Keratinocyte (primary cell): Measurements from ENCODE around the gene CYP4V2. TPM values are rescaled to one million over a fixed set of nuclear protein-coding genes. Genes with fewer than 3 reads are reported as not detected.

Experiments used
- DNase-seq: peaks from one replicate; pipeline ENCODE4 v3.0.0-alpha.2; 2011; ENCODE audit warnings: low read depth, missing footprints, low spot score
- FAIRE-seq: peaks from 2 replicates; lab custom pipeline; 2011; peaks lifted over from hg19 to GRCh38; lab: Jason Lieb, UNC
- H2AFZ ChIP-seq: 2 replicates; pipeline ENCODE4 v1.6.0; 2012; ENCODE audit warnings: low read length, control low read depth, inconsistent platforms; ENCODE audit not compliant: control insufficient read depth
- H3K27ac ChIP-seq: 2 replicates; pipeline ENCODE4 v1.5.1; 2011; ENCODE audit warnings: low read length; ENCODE audit not compliant: control insufficient read depth, insufficient read depth
- H3K27me3 ChIP-seq: 3 replicates; pipeline ENCODE4 v1.6.0; 2011; ENCODE audit warnings: low read length; ENCODE audit not compliant: control insufficient read depth, insufficient read depth; ENCODE audit errors: extremely low read depth
- H3K36me3 ChIP-seq, 2 experiments: 2 replicates in 1 of 2; 3 replicates in 1 of 2; pipeline ENCODE4 v1.5.1; 2011; ENCODE audit warnings: low read length in 2 of 2, mild to moderate bottlenecking in 1 of 2; ENCODE audit not compliant: control insufficient read depth in 2 of 2, insufficient read depth in 2 of 2; ENCODE audit errors: extremely low read depth in 1 of 2
- H3K4me1 ChIP-seq: 3 replicates; pipeline ENCODE4 v1.5.1; 2011; ENCODE audit warnings: low read length; ENCODE audit not compliant: control insufficient read depth, insufficient read depth; ENCODE audit errors: extremely low read depth
- H3K4me2 ChIP-seq: 3 replicates; pipeline ENCODE4 v1.6.0; 2011; ENCODE audit warnings: low read depth, low read length; ENCODE audit not compliant: control insufficient read depth, insufficient read depth; ENCODE audit errors: extremely low read depth
- H3K4me3 ChIP-seq, 3 experiments: fragments of 200-600 bp in 1 of 3; sonication (generic) in 1 of 3; 2 replicates in 2 of 3; 3 replicates in 1 of 3; pipeline ENCODE4 v1.5.1; 2011 to 2016; ENCODE audit warnings: low read length in 3 of 3, mild to moderate bottlenecking in 3 of 3, control low read depth in 2 of 3, inconsistent platforms in 1 of 3, low read depth in 1 of 3, mixed read lengths in 1 of 3, mixed run types in 1 of 3, moderate library complexity in 1 of 3; ENCODE audit not compliant: control insufficient read depth in 2 of 3, insufficient read depth in 2 of 3; ENCODE audit errors: extremely low read depth in 1 of 3
- H3K79me2 ChIP-seq: 2 replicates; pipeline ENCODE4 v1.6.0; 2012; ENCODE audit warnings: low read length; ENCODE audit not compliant: control insufficient read depth, insufficient read depth
- H3K9ac ChIP-seq: 3 replicates; pipeline ENCODE4 v1.6.0; 2011; ENCODE audit warnings: low read length; ENCODE audit not compliant: control insufficient read depth, insufficient read depth; ENCODE audit errors: extremely low read depth
- H3K9me1 ChIP-seq: 3 replicates; pipeline ENCODE4 v1.6.0; 2011; ENCODE audit warnings: low read length; ENCODE audit not compliant: control insufficient read depth, insufficient read depth; ENCODE audit errors: extremely low read depth
- H3K9me3 ChIP-seq: 2 replicates; pipeline ENCODE4 v1.5.1; 2012; ENCODE audit warnings: low read depth, low read length; ENCODE audit not compliant: control insufficient read depth
- H4K20me1 ChIP-seq: 3 replicates; pipeline ENCODE4 v1.6.0; 2011; ENCODE audit warnings: low read length; ENCODE audit not compliant: control insufficient read depth, insufficient read depth; ENCODE audit errors: extremely low read depth
- EZH2 ChIP-seq: IDR thresholded peaks from one replicate; pipeline ENCODE4 v1.6.1; 2012; ENCODE audit warnings: inconsistent platforms, mild to moderate bottlenecking, low read length, moderate library complexity
- dilution Hi-C: fragments of 300-500 bp; cut with MboI; formaldehyde crosslinking; loops from one replicate; pipeline ENCODE4 v1.7.0; 2020; ENCODE audit warnings: low sequenced_read_pairs; ENCODE audit not compliant: extremely low pct_ligation_motif_present
- polyA plus RNA-seq, 5 experiments: library from polyadenylated mRNA; depleted of rRNA in 3 of 5; stranded (reverse) in 3 of 5; stranded (forward) in 1 of 5; unstranded in 1 of 5; fragments of >200 nt; gene quantifications; 1 replicate in 1 of 5; 2 replicates in 3 of 5; 3 replicates in 1 of 5; pipeline versions ENCODE4 v1.2.1 to v1.2.3, GENCODE V29; 2011 to 2012; ENCODE audit warnings: missing spikeins in 2 of 5, low read depth in 1 of 5, low replicate concordance in 1 of 5
- TF ChIP-seq, protein P1 (sequence below), 3 experiments: IDR thresholded peaks in 1 of 3; conservative IDR thresholded peaks in 1 of 3; optimal IDR thresholded peaks in 1 of 3; 2 replicates in 2 of 3; 3 replicates in 1 of 3; pipeline versions ENCODE3 to v1.5.1; 2011; ENCODE audit warnings: low read length in 3 of 3, mild to moderate bottlenecking in 3 of 3, moderate library complexity in 2 of 3, control low read depth in 1 of 3, inconsistent platforms in 1 of 3; ENCODE audit not compliant: insufficient read depth in 2 of 3; ENCODE audit errors: extremely low read depth in 1 of 3

CYP4V2 gene
- polyA plus RNA-seq, 1 donor (not counting 4 experiments of a cell fraction or from before 2014, with no cell fraction given): 8.8 TPM

DNA sequence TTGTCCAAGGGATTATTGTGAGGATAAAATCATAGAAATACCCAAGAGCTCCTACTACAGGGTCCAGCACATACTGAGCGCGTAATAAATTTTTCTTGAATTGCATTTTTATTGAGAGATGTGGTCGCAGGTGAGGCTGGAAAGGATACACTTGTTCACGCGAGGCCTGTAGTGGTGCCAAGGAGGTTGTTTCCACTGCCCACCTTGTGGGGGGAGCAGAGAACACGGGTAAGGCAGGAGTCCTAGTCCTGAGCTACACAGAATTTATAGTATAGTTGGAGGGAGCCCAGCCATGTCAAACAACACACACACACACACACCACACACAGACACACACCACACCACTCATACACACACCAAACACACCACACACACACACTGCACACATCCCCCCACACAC is 31.8 kb upstream of the CYP4V2 start:
- Histone ChIP-seq H3K27me3 (peaks cover 4% of the 10 kb centered on the region), H3K79me2 (no peaks in the 10 kb centered on the region), H3K4me3 (no peak overlapping the region), H3K4me2 (no peak overlapping the region), H3K9ac (no peak overlapping the region), H4K20me1 (no peaks in the 10 kb centered on the region), H3K27ac (no peak overlapping the region), H2AFZ (no peak overlapping the region), H3K9me1 (no peaks in the 10 kb centered on the region), H3K9me3 (no peaks in the 10 kb centered on the region), H3K4me1 (no peaks in the 10 kb centered on the region), H3K36me3 (no peaks in the 10 kb centered on the region)
- TF ChIP-seq, protein P1, sequence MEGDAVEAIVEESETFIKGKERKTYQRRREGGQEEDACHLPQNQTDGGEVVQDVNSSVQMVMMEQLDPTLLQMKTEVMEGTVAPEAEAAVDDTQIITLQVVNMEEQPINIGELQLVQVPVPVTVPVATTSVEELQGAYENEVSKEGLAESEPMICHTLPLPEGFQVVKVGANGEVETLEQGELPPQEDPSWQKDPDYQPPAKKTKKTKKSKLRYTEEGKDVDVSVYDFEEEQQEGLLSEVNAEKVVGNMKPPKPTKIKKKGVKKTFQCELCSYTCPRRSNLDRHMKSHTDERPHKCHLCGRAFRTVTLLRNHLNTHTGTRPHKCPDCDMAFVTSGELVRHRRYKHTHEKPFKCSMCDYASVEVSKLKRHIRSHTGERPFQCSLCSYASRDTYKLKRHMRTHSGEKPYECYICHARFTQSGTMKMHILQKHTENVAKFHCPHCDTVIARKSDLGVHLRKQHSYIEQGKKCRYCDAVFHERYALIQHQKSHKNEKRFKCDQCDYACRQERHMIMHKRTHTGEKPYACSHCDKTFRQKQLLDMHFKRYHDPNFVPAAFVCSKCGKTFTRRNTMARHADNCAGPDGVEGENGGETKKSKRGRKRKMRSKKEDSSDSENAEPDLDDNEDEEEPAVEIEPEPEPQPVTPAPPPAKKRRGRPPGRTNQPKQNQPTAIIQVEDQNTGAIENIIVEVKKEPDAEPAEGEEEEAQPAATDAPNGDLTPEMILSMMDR (optimal IDR thresholded peaks at IDR 0.05 in 1 of 3, IDR thresholded peaks at IDR 0.05 in 1 of 3, conservative IDR thresholded peaks at IDR 0.05 in 1 of 3; ENCODE audit: extremely low read depth in 1 of 3, insufficient read depth in 2 of 3, low read length in 3 of 3): no peak
- no peak for TF ChIP-seq EZH2
- dilution Hi-C loops: no loop called here
- FAIRE-seq (no peak), DNase-seq (no peak)

DNA sequence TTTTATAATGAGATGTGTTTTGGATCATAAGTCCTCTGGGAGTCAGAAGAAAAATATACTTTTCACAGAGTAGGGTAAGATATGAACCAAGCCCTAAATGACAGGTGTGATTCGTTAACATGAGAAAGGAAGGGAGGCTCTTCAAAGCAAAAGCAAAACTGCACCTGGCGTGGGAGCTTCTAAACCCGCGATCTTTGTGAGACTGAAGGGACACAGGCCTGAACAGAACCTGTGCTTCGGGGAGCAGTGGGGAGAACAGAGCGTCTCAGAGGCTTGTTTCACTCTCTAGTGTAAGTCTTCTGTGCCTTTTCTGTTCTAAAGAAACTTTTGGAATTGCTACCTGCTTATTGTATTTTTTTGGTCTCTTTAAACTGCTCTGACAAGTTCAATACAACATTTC is 30.2 kb upstream of the CYP4V2 start:
- no peaks in the 10 kb centered on the region for H3K4me1 ChIP-seq
- H3K36me3 ChIP-seq: no peaks in the 10 kb centered on the region
- no peak for DNase-seq
- H2AFZ ChIP-seq: no peak overlapping the region
- no peak overlapping the region for H3K27ac ChIP-seq
- no peaks in the 10 kb centered on the region for H3K79me2 ChIP-seq
- no peak overlapping the region for H3K9ac ChIP-seq
- H3K4me2 ChIP-seq: peak overlapping the region; percentile 28
- H3K9me1 ChIP-seq: no peaks in the 10 kb centered on the region
- no peak overlapping the region for H3K4me3 ChIP-seq
- H3K27me3 ChIP-seq: peaks cover 4% of the 10 kb centered on the region
- TF ChIP-seq EZH2: no peak
- TF ChIP-seq, protein P1 (optimal IDR thresholded peaks at IDR 0.05 in 1 of 3, IDR thresholded peaks at IDR 0.05 in 1 of 3, conservative IDR thresholded peaks at IDR 0.05 in 1 of 3; ENCODE audit: extremely low read depth in 1 of 3, insufficient read depth in 2 of 3, low read length in 3 of 3): no peak
- no peaks in the 10 kb centered on the region for H3K9me3 ChIP-seq
- no peaks in the 10 kb centered on the region for H4K20me1 ChIP-seq
- dilution Hi-C loops: no loop called here
- no peak for FAIRE-seq
